Left kidney (tissue), 2 donors: Measurements from ENCODE around the gene KPTN. TPM values are rescaled to one million over a fixed set of nuclear protein-coding genes. Genes with fewer than 3 reads are reported as not detected.

Source experiments
- DNase-seq: peaks from one replicate; pipeline ENCODE4 v3.0.0-alpha.2; 2013
- polyA plus RNA-seq: library from polyadenylated mRNA; unstranded; fragments of 120-200 nt; gene quantifications from one replicate; pipeline ENCODE4 v1.2.1, GENCODE V29; 2013; ENCODE audit not compliant: insufficient read length

KPTN gene
- polyA plus RNA-seq, 1 donor, result 14.4 TPM

GRCh38 chr19:47509170-47509847, 25.3 kb upstream of the KPTN start:
- no peak for DNase-seq

- no peak for DNase-seq
These were observed 24.7 kb upstream of the KPTN start for GRCh38 chr19:47508721-47509120.

- no peak for DNase-seq
These were observed 24.0 kb upstream of the KPTN start for GRCh38 chr19:47507924-47508553.

GRCh38 chr19:47507012-47507411, 23.0 kb upstream of the KPTN start:
- DNase-seq, result peak; percentile 42

- no peak for DNase-seq
These were observed 22.4 kb upstream of the KPTN start for GRCh38 chr19:47506459-47506858.

GRCh38 chr19:47505506-47505905, 21.5 kb upstream of the KPTN start:
- DNase-seq, result no peak

- no peak for DNase-seq
These were observed 19.8 kb upstream of the KPTN start for GRCh38 chr19:47503826-47504150.

- DNase-seq, result no peak
These were observed 19.3 kb upstream of the KPTN start for GRCh38 chr19:47503130-47503825.

GRCh38 chr19:47499863-47500830, 16.1 kb upstream of the KPTN start:
- DNase-seq, result no peak

GRCh38 chr19:47499371-47499770, 15.4 kb upstream of the KPTN start:
- no peak for DNase-seq

GRCh38 chr19:47498561-47498960, 14.5 kb upstream of the KPTN start:
- no peak for DNase-seq

- no peak for DNase-seq
These were observed 14.0 kb upstream of the KPTN start for GRCh38 chr19:47497821-47498520.

GRCh38 chr19:47497050-47497766, 13.2 kb upstream of the KPTN start:
- DNase-seq, result no peak

GRCh38 chr19:47495478-47496372, 11.7 kb upstream of the KPTN start:
- no peak for DNase-seq

- DNase-seq, result no peak
These were observed 10.7 kb upstream of the KPTN start for GRCh38 chr19:47494729-47495128.

- no peak for DNase-seq
These were observed 10.2 kb upstream of the KPTN start for GRCh38 chr19:47494211-47494547.

GRCh38 chr19:47493378-47494210, 9.6 kb upstream of the KPTN start:
- DNase-seq, result no peak

GRCh38 chr19:47492571-47493377, 8.8 kb upstream of the KPTN start:
- no peak for DNase-seq
